K562 treated with DMSO at 1 percent for 24 hours (cell line): ENCODE measurements around the gene STRN3. TPM values are rescaled to one million over a fixed set of nuclear protein-coding genes. Genes with fewer than 3 reads are reported as not detected.

Experiments
- total RNA-seq: library from RNA; unstranded; fragments of 300-600 nt; gene quantifications from 2 replicates; pipeline ENCODE4 v1.2.3, GENCODE V29; 2022; ENCODE audit warnings: low read depth; ENCODE audit not compliant: insufficient read depth

STRN3 gene, protein sequence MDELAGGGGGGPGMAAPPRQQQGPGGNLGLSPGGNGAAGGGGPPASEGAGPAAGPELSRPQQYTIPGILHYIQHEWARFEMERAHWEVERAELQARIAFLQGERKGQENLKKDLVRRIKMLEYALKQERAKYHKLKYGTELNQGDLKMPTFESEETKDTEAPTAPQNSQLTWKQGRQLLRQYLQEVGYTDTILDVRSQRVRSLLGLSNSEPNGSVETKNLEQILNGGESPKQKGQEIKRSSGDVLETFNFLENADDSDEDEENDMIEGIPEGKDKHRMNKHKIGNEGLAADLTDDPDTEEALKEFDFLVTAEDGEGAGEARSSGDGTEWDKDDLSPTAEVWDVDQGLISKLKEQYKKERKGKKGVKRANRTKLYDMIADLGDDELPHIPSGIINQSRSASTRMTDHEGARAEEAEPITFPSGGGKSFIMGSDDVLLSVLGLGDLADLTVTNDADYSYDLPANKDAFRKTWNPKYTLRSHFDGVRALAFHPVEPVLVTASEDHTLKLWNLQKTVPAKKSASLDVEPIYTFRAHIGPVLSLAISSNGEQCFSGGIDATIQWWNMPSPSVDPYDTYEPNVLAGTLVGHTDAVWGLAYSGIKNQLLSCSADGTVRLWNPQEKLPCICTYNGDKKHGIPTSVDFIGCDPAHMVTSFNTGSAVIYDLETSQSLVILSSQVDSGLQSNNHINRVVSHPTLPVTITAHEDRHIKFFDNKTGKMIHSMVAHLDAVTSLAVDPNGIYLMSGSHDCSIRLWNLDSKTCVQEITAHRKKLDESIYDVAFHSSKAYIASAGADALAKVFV
- 6.1 and 7.6 TPM in 2 replicates for total RNA-seq

DNA sequence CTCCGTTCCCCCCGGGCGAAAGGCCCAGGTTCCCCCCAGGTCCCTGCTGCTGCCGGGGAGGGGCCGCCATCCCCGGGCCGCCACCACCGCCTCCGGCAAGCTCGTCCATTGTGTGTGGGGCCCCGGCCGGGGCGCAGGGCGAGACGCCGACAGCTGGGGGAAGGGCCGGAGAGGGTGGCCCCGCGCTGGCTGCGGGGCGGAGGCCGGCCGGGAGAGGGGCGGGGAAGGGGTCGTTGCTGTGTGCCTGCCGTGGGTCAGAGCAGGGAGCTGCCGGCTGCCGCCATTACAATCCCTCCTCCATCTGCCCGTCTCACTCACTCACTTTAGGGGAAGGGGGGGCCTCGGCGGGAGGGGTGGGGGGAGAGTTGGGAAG, at the start of gene STRN3:
Gene STRN3, minus strand, starts transcription at position 303 of the 373 bp plus-strand sequence. Its CDS starts 194 bp downstream, at position 109.

DNA sequence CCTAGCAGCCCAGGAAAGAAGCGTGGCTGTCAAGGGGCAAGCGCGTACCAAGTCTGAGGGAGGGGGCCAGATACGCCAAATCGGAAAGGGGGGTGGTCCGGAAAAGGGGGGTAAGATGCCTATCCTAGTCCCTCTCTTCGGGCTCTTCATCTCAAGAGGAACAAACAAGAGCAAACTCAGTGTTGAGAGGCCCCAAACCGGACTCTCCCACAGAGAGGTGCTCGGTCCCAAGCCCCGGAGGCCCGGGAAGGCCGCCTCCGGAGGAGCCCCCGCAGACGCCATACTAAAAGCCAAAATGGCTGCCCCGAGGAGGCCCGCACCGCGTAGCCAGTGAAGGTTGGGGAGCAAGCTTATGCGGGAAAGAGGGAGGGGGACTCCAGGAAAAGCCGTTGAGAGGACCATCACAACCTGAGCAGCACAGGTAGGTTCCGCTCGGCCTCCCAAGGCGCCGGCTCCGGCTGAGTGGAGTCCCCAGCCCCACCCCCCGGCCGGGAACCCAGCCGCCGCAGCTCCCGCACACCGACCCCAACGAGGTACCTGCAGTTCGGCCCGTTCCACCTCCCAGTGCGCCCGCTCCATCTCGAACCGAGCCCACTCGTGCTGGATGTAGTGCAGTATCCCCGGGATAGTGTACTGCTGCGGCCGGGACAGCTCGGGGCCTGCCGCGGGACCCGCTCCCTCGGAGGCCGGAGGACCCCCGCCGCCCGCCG, 657 bp downstream of the STRN3 start, which contains the start of gene AP4S1:
Gene AP4S1, plus strand, starts transcription at position 283 of the 710 bp plus-strand sequence. CDS start 40,548 bp downstream, outside the sequence.

DNA sequence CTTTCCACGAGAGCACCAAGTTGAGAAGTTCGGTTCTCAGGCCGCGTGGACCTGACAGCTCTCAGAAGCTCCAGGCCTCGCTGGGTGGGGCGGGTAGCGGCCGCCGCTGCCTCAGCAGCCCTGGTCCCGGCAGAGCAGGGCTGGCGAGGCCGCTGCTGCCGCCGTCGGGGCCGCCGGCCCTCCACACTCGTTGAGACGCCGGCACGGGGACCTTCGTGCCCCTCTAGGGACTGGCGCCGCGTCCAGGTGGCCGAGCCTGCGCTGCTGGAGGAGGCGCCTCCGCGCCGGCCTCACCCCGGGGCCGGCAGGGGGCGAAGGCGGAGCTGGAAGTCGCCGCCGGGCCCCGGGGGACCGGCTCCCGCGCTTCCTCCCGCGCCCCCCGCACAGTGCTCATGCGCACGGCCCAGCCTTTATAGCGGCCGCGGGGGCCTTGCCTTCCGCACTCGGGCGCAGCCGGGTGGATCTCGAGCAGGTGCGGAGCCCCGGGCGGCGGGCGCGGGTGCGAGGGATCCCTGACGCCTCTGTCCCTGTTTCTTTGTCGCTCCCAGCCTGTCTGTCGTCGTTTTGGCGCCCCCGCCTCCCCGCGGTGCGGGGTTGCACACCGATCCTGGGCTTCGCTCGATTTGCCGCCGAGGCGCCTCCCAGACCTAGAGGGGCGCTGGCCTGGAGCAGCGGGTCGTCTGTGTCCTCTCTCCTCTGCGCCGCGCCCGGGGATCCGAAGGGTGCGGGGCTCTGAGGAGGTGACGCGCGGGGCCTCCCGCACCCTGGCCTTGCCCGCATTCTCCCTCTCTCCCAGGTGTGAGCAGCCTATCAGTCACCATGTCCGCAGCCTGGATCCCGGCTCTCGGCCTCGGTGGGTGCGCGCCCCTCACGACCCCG, 151.8 kb downstream of the STRN3 start, which contains the start of gene COCH:
Gene COCH, plus strand, starts transcription at position 440 of the 879 bp plus-strand sequence. Its CDS starts 380 bp downstream, at position 820.

Other genes with a start within 250 kb of the STRN3 start
- gene COCH, start 151.8 kb downstream of the STRN3 start, total RNA-seq = 51.0 and 58.9 TPM in 2 replicates
- gene AP4S1, start 730 bp downstream of the STRN3 start, total RNA-seq = 0.41 and 0.71 TPM in 2 replicates
- gene HECTD1, start 181.4 kb upstream of the STRN3 start, total RNA-seq = 35.7 and 42.1 TPM in 2 replicates